ENCODE data around the gene EIF3L.

Gene EIF3L

DNA sequence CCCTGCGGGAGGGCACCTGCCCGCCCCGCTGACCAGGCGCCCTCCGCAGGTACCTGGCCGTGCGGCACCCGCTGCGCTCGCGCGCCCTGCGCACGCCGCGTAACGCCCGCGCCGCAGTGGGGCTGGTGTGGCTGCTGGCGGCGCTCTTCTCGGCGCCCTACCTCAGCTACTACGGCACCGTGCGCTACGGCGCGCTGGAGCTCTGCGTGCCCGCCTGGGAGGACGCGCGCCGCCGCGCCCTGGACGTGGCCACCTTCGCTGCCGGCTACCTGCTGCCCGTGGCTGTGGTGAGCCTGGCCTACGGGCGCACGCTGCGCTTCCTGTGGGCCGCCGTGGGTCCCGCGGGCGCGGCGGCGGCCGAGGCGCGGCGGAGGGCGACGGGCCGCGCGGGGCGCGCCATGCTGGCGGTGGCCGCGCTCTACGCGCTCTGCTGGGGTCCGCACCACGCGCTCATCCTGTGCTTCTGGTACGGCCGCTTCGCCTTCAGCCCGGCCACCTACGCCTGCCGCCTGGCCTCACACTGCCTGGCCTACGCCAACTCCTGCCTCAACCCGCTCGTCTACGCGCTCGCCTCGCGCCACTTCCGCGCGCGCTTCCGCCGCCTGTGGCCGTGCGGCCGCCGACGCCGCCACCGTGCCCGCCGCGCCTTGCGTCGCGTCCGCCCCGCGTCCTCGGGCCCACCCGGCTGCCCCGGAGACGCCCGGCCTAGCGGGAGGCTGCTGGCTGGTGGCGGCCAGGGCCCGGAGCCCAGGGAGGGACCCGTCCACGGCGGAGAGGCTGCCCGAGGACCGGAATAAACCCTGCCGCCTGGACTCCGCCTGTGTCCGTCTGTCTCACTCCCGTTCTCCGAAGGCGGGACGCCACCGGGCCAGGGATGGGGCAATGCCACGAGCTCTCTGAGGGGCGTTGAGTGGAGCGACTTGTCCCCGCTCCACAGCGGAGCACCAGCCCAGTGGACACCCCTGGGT is 24.3 kb upstream of the EIF3L start:
- H3K4me1 Mint-ChIP-seq = peaks cover under 1 to 7% of the 10 kb centered on the region in 2 donors
- ATAC-seq (replicated peaks) = peak; percentile 57 to 73
- no peak overlapping the region for H3K27ac Mint-ChIP-seq

DNA sequence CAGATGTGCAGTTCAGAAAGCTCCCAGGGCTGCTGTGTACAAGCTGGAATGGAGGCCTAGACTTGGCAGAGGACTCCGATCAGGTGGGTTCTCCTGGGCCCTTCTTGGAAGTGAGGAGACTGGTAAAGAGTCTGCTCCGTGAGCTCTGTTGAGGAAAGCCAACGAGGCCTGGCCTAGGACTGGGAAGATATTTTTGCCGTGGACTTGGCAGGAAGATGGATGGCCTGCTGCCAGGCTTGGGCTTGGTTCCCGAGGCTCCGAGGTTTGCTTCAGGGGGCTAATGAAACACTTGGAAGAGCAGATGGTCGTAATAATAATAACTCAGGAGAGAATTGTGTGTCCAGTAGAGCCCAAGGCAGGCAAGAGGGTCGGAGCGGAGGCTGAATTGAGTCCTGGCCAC is 22.2 kb upstream of the EIF3L start:
- no peaks in the 10 kb centered on the region for H3K9me3 Mint-ChIP-seq
- peak overlapping the region; percentile 21 for H3K27ac Mint-ChIP-seq
- peaks cover 5% of the 10 kb centered on the region in 2 donors for H3K4me1 Mint-ChIP-seq
- H3K4me3 Mint-ChIP-seq = no peak overlapping the region
- H3K27me3 Mint-ChIP-seq = peaks cover 19 to 31% of the 10 kb centered on the region in 2 donors
- peaks cover 17 to 24% of the 10 kb centered on the region in 2 donors for H3K36me3 Mint-ChIP-seq
- no peak for ATAC-seq (replicated peaks)
- no peak for DNase-seq

More for the DNA sequence above, 24.3 kb upstream of the EIF3L start:
- H3K4me3 Mint-ChIP-seq = peak overlapping the region; percentile 68 to 70
- H3K36me3 Mint-ChIP-seq = peaks cover 8 to 13% of the 10 kb centered on the region in 2 donors
- DNase-seq = no peak
- peaks cover 30 to 44% of the 10 kb centered on the region in 2 donors for H3K27me3 Mint-ChIP-seq
- no peaks in the 10 kb centered on the region for H3K9me3 Mint-ChIP-seq

DNA sequence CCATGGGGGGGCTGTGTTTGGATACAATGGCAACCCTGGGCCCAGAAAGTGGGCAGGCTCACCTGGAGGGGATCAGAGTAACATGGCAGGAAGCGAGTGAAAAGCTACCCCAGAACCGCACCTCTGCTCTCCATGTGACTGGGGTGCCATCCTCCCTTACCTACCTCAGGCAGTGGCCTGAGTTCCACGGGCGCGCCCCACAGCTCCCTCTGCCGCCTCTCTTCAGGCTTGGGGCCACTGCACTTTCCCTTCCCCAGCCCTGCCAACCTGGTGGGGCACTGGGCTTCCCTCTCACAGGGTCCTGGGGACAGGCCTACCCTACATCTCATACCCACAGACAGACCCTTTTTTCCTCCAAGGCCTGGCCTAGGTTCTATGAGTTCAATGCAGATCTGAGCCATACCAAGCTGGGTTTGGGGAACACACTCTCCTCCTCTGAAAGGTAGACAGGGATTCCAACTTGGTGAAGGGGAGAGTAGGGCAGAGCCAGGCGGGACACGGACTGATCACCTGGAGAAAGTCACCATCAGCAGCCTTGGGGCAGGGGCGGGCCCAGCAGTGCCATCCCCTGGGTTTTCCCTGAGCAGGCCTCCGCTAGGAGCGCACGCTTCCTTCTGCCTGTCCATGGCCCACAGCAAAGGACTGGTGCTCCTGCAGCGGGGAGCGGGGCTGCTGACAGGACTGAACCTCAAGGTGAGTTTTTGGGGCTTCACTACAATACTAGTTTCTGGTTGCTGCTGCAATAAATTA is 19.0 kb upstream of the EIF3L start:
- no peak overlapping the region for H3K4me3 Mint-ChIP-seq
- H3K27ac Mint-ChIP-seq = no peak overlapping the region

DNA sequence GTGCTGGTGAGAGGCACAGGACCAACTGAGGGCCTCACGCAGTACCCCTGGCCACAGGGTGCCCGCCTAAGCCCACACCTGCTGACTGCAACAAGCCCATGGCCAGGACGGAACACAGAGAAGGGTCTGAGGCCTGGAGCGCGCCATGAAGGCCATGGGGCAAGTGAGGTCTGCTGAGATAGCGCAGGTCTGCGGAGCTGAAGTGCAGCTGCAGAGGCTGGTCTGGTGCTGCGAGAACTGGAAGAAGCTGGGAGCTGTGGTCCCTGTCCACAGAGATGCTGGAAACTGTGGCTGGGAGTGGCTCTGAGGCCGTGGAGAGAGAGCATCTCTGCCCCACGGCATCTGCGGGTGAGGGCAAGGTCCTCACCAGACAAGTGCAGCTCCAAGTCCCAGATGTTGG is 17.7 kb upstream of the EIF3L start:
- no peak for DNase-seq
- peaks cover 0 to 5% of the 10 kb centered on the region in 2 donors for H3K4me1 Mint-ChIP-seq
- ATAC-seq (replicated peaks) = no peak
- no peak overlapping the region for H3K27ac Mint-ChIP-seq
- no peaks in the 10 kb centered on the region for H3K9me3 Mint-ChIP-seq
- H3K27me3 Mint-ChIP-seq = no peaks in the 10 kb centered on the region
- no peak overlapping the region for H3K4me3 Mint-ChIP-seq
- H3K36me3 Mint-ChIP-seq = peaks cover 29 to 44% of the 10 kb centered on the region in 2 donors

More for the DNA sequence above, 19.0 kb upstream of the EIF3L start:
- no peak for ATAC-seq (replicated peaks)
- H3K9me3 Mint-ChIP-seq = no peaks in the 10 kb centered on the region
- peaks cover 5 to 7% of the 10 kb centered on the region in 2 donors for H3K27me3 Mint-ChIP-seq
- peaks cover 2 to 5% of the 10 kb centered on the region in 2 donors for H3K4me1 Mint-ChIP-seq
- no peak for DNase-seq
- H3K36me3 Mint-ChIP-seq = peaks cover 29 to 44% of the 10 kb centered on the region in 2 donors

DNA sequence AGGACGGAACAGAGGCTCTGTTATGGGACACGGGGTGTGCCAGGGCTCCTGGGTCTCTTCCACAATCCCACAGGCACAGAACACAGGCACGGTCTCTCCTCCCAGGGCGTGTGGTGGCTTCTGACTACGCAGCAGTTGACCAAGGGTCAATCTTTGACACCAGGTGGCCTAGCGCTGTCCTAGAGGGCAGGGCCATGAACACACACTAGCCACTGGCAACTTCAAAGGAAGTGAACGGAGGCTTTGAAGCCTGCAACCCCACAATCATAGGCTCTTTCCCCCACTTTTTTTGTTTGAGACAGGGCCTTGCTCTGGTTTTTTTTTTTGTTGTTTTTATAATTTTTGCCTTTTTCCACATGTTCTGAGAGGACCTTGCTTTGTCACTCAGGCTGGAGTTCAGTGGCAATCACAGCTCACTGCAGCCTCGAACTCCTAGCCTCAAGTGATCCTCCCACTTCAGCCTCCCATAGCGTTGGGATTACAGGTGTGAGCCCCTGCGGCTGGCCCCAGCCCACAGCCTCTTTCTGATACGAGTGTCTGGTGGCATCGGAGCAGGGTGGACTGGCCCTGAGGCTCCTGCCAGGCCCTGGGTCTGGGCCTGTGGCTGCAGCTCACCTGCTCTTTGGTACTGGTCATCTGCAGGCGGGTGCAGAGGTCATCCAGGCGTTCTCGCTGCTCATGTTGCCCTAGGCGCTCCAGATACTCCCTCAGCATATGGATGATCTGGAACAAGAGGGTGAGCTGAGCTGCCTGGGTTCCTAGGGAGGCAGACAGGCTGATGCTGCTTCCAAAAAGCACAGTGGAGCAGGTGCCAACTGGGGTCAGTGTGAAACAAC is 17.0 kb upstream of the EIF3L start:
- Mint-ChIP-seq H3K4me1 (peaks cover 0 to 5% of the 10 kb centered on the region in 2 donors), H3K27me3 (no peaks in the 10 kb centered on the region), H3K4me3 (no peak overlapping the region), H3K9me3 (no peaks in the 10 kb centered on the region), H3K27ac (peak overlapping the region; percentile 9), H3K36me3 (peaks cover 26 to 49% of the 10 kb centered on the region in 2 donors)
- no peak for DNase-seq
- ATAC-seq (replicated peaks) = no peak

DNA sequence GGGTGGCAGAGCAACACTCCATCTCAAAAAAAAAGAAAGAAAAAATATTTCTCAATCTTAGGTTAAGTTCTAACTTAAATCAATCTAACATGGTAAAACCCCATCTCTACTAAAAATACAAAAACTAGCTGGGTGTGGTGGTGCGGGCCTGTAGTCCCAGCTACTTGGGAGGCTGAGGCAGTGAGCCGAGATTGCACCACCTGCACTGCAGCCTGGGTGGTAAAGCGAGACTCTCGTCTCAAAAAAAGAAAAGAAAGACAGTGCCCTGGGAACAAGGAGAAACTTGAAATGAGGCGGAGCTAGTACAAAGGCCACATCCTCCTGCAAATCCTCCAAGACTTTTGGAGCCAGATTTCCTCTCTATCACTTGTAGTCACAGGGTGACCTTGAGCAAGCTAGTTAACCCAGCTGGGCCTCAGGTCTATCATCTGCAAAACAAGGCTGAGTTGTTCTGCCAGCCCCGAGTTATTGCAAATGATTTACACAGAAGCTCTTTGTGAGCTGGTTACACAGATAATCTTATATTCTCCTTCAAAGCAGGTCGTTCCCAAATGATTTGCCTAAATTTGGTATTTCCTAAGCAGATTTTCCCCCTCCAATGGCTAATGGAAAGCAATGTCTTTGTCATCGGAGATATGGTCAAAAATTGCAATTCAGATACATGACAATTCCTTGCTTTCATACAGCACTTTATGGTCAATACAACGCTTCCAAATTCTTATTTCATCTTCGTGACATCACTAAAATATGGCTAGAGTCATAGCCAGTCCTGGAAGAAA is 7.0 kb upstream of the EIF3L start:
- peaks cover 0 to 1% of the 10 kb centered on the region in 2 donors for H3K9me3 Mint-ChIP-seq
- DNase-seq = no peak
- H3K36me3 Mint-ChIP-seq = peaks cover 9 to 17% of the 10 kb centered on the region in 2 donors
- no peak overlapping the region for H3K27ac Mint-ChIP-seq
- H3K4me1 Mint-ChIP-seq = peaks cover 2 to 10% of the 10 kb centered on the region in 2 donors
- ATAC-seq (replicated peaks) = no peak
- H3K27me3 Mint-ChIP-seq = no peaks in the 10 kb centered on the region
- peak overlapping the region; percentile 63 to 83 for H3K4me3 Mint-ChIP-seq

DNA sequence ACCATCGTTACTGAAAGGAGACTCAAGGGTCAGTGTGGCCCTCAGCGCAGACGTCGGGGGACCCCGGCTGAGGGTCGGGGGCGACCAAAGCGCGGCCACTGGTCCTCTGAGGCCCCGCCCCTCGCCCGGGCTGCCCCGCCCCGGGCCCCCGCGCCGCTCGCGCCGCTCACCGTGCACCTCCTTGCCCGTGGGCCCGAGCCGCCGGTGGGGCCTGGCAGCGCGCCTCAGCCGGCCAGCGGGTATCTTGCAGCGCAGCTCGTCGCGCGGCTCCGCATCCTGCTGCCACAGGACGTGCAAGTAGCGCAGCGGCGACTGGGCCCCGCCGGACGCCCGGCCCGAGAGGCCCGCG is 5.5 kb upstream of the EIF3L start:
- ATAC-seq (replicated peaks) (peak; percentile 56 to 60), DNase-seq (no peak)
- Mint-ChIP-seq H3K36me3 (peaks cover 20% of the 10 kb centered on the region in 2 donors), H3K4me1 (peaks cover 9 to 26% of the 10 kb centered on the region in 2 donors), H3K9me3 (peaks cover 0 to 6% of the 10 kb centered on the region in 2 donors), H3K27ac (peak overlapping the region; percentile 92), H3K4me3 (peak overlapping the region; percentile 83 to 86), H3K27me3 (no peaks in the 10 kb centered on the region)

DNA sequence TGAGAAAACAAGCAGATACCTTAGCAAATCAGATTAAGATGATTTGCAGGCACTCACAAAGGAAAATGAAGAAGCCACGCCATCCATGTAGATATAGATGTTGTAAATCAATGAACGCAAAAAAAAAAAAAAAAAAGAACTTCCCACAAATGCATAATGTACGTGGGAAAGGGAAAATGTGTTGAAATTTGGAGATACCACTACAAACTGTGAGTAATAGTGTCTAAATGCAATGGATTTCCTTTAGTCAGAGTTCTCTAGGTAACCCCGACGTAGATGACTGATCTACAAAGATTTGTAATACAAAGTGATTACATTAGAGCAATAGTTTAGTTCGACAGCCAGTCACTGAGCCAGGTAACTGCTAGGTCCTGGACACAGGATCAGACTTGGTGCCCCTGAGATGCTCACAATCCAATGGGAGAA is 4.3 kb upstream of the EIF3L start:
- Mint-ChIP-seq H3K27me3 (no peaks in the 10 kb centered on the region), H3K9me3 (peaks cover 0 to 6% of the 10 kb centered on the region in 2 donors), H3K4me1 (peaks cover 14 to 31% of the 10 kb centered on the region in 2 donors), H3K4me3 (peak overlapping the region; percentile 80 to 83), H3K27ac (peak overlapping the region; percentile 88), H3K36me3 (peaks cover 20 to 25% of the 10 kb centered on the region in 2 donors)
- no peak for DNase-seq
- ATAC-seq (replicated peaks) = no peak

DNA sequence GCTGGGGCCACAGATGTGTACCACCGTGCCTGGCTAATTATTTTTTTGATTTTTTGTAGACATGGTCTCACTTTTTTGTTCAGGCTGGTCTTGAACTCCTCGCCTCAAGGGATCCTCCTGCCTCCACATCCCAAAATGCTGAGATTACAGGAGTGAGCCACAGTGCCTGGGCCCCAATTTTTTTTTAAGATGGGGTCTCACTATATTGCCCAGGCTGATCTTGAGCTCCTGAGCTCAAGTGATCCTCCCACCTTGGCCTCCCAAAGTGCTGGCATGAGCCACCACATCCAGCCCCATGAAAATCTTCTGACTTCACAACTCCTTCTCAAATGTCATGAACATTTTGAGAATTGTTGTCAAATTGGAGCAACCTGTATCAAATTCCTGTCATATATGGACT is 2.8 kb upstream of the EIF3L start:
- peaks cover 24 to 30% of the 10 kb centered on the region in 2 donors for H3K36me3 Mint-ChIP-seq
- no peak overlapping the region for H3K27ac Mint-ChIP-seq
- peaks cover 0 to 6% of the 10 kb centered on the region in 2 donors for H3K9me3 Mint-ChIP-seq
- no peak for DNase-seq
- H3K27me3 Mint-ChIP-seq = no peaks in the 10 kb centered on the region
- no peak overlapping the region for H3K4me3 Mint-ChIP-seq
- peaks cover 20 to 37% of the 10 kb centered on the region in 2 donors for H3K4me1 Mint-ChIP-seq
- no peak for ATAC-seq (replicated peaks)

DNA sequence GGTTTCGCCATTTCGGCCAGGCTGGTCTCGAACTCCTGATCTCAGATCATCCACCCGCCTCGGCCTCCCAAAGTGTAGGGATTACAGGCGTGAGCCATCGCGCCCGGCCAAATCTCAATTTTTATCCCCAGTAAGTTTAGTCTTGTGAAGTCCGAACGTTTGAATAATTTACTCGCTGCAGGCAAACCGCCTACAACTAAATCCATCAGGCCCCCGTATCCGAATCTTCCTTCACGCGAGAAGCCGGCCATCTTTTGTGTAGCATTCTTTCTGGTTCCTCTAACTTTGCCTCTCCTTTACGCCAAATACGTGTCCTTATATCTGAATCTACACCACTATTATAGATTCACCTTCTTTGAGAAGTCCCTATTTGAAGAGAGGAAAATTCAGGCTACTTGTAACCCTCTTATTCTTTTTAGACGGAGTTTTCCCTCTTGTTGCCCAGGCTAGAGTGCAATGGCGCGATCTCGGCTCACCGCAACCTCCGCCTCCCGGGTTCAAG is 581 bp upstream of the EIF3L start:
- no peak for ATAC-seq (replicated peaks)
- H3K27me3 Mint-ChIP-seq = no peaks in the 10 kb centered on the region
- H3K27ac Mint-ChIP-seq = peak overlapping the region; percentile 99
- DNase-seq = no peak
- peaks cover 24 to 42% of the 10 kb centered on the region in 2 donors for H3K4me1 Mint-ChIP-seq
- H3K4me3 Mint-ChIP-seq = peak overlapping the region; percentile 96 to 97
- peaks cover 30 to 45% of the 10 kb centered on the region in 2 donors for H3K36me3 Mint-ChIP-seq
- peaks cover 0 to 6% of the 10 kb centered on the region in 2 donors for H3K9me3 Mint-ChIP-seq

DNA sequence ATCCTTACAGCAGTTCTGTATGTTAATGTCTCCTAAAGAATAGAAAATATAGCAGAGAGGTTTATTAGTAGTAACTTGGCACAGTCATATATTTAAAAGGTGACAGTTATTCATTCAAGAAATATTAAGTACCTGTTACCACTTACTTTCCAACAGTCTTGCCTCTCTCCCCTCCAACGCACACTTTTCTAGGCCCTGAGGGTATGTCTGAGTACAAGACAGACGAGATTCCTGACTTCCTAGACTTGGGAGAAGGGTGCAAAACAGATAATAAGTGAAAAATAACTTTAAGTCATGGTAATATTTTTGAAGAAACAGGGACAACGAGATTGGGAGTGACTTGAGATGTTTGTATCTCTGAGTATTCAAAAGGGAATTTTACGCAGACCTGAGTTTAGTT is 1.6 kb downstream of the EIF3L start:
- H3K9me3 Mint-ChIP-seq = peaks cover 0 to 5% of the 10 kb centered on the region in 2 donors
- peaks cover 36 to 64% of the 10 kb centered on the region in 2 donors for H3K36me3 Mint-ChIP-seq
- H3K27me3 Mint-ChIP-seq = no peaks in the 10 kb centered on the region
- H3K4me1 Mint-ChIP-seq = peaks cover 33 to 54% of the 10 kb centered on the region in 2 donors
- peak overlapping the region; percentile 39 to 97 for H3K4me3 Mint-ChIP-seq
- peak overlapping the region; percentile 59 for H3K27ac Mint-ChIP-seq
- DNase-seq = no peak
- no peak for ATAC-seq (replicated peaks)

DNA sequence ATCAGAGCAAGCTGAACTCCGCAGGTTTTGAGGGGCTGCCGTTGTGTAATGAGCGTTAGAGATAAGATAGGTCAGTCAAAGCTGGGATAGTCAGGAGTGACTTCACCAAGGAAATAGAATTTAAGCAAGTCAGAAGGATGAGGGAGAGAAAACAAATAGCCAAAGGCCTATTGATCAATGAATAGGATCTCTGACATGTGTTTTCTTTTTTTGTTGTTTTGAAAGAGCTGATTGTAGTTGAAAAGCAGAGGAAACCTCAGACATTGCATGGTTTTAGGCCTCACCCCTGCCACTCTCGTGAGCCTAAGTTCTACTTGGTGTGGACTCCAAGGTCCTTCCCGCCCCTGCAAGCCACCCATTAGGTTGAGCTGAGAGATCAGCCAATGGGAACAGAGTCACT is 3.2 kb downstream of the EIF3L start:
- Mint-ChIP-seq H3K4me3 (no peak overlapping the region), H3K4me1 (peaks cover 33 to 51% of the 10 kb centered on the region in 2 donors), H3K9me3 (peaks cover 0 to 5% of the 10 kb centered on the region in 2 donors), H3K27ac (no peak overlapping the region), H3K27me3 (no peaks in the 10 kb centered on the region), H3K36me3 (peaks cover 39 to 68% of the 10 kb centered on the region in 2 donors)
- ATAC-seq (replicated peaks) (no peak), DNase-seq (no peak)

DNA sequence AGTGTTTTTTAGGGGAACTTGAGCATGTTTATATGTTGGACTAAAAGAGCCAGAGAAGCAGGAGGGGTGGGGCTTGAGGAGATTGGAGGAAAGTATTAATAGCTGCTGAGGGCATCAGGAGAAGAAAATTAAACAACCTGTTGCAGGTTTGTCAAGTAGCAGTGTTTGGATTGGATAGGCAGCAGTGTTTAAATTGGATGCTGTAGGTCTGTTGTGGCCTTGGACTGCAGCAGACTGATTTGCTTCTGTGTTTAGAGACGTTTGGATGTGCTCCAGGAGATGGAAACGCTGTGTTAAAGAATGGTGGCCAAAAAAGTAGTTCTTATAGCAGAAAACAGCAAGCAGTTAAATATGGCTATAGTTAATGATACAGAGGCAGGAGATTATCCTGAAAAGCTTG is 5.7 kb downstream of the EIF3L start:
- no peaks in the 10 kb centered on the region for H3K27me3 Mint-ChIP-seq
- no peak for ATAC-seq (replicated peaks)
- peaks cover 25 to 61% of the 10 kb centered on the region in 2 donors for H3K36me3 Mint-ChIP-seq
- H3K9me3 Mint-ChIP-seq = no peaks in the 10 kb centered on the region
- H3K27ac Mint-ChIP-seq = no peak overlapping the region
- H3K4me3 Mint-ChIP-seq = no peak overlapping the region
- peaks cover 21 to 38% of the 10 kb centered on the region in 2 donors for H3K4me1 Mint-ChIP-seq
- DNase-seq = no peak
